Ovary (tissue), 9 donors: ENCODE data around the gene CRB1. TPM values are rescaled to one million over a fixed set of nuclear protein-coding genes. Genes with fewer than 3 reads are reported as not detected.

Experiments used
- DNase-seq, 5 donors: peaks; one replicate each; pipeline ENCODE4 v3.0.0-alpha.2; 2019 to 2020
- H3K27ac ChIP-seq, 2 donors: fragments of 200-600 bp; one replicate each; pipeline versions ENCODE4 v1.5.1 to v1.8.0; 2019 to 2022
- H3K27me3 ChIP-seq: fragments of 200-600 bp; one replicate; pipeline ENCODE4 v1.8.0; 2022
- H3K36me3 ChIP-seq: fragments of 200-600 bp; sonication (generic); one replicate; pipeline ENCODE4 v1.5.1; 2019
- H3K4me1 ChIP-seq: one replicate; pipeline ENCODE4 v1.8.1; 2013; ENCODE audit warnings: mild to moderate bottlenecking, moderate library complexity; ENCODE audit not compliant: insufficient read depth
- H3K4me3 ChIP-seq: fragments of 200-600 bp; sonication (generic); one replicate; pipeline ENCODE4 v1.5.1; 2017
- H3K9me3 ChIP-seq, 2 donors: fragments of 200-600 bp in 1 of 2; sonication (generic) in 1 of 2; one replicate each; pipeline versions ENCODE4 v1.5.1 to v1.8.1; 2013 to 2019; ENCODE audit warnings: mild to moderate bottlenecking in 1 of 2, moderate library complexity in 1 of 2
- EP300 ChIP-seq: sonication (generic); formaldehyde crosslinking; IDR thresholded peaks from one replicate; pipeline ENCODE4 v1.6.1; 2017; ENCODE audit warnings: antibody characterized with exemption
- POLR2A ChIP-seq: fragments of 450-650 bp; IDR thresholded peaks from one replicate; pipeline ENCODE4 v1.6.1; 2017; ENCODE audit warnings: antibody characterized with exemption, mild to moderate bottlenecking, moderate library complexity
- WGBS, 3 donors: extraction: QIAGEN DNeasy Blood & Tissue Kit in 1 of 3; methylation state at CpG; one replicate each; pipeline versions ENCODE4 v1.1.5 to v1.1.7; 2013 to 2017; 5-methylcytosine and 5-hydroxymethylcytosine counted together
- intact Hi-C, 4 donors: fragments of 100-400 bp; cut with DNase I; formaldehyde crosslinking; loops; one replicate each; pipeline versions ENCODE4 v1.11.0 to v1.15.1; 2022 to 2023
- polyA plus RNA-seq, 2 donors: library from polyadenylated mRNA; stranded (reverse); fragments of 200-250 nt in 1 of 2; fragments of 350-450 nt in 1 of 2; fragmentation: Illumina TruSeq in 1 of 2; extraction: RNeasy Lipid Tissue Mini Kit (QIAGEN cat#74804) in 1 of 2; gene quantifications; one replicate each; pipeline ENCODE4 v1.2.3, GENCODE V29; 2013 to 2014
- total RNA-seq, 7 donors: library from RNA; depleted of rRNA in 2 of 7; stranded (reverse); fragments of >200 nt in 2 of 7; fragmentation: NEBNext Ultra II Directional in 3 of 7; extraction: Animal tissue kit (Norgen Biotek cat#: 25700) in 3 of 7; gene quantifications; one replicate each; pipeline versions ENCODE4 v1.1.0 to v1.2.4, GENCODE V29; 2016 to 2023
- TF ChIP-seq, protein P1 (sequence below), 3 donors: fragments of 450-650 bp in 2 of 3; fragments of 200-600 bp in 1 of 3; IDR thresholded peaks; one replicate each; pipeline versions ENCODE4 v1.5.1 to v1.8.0; 2016 to 2022; ENCODE audit warnings: antibody characterized with exemption in 3 of 3, mild to moderate bottlenecking in 1 of 3
- donor health status: DM: no; HTN: no; CAD: no; lungs with moderate emphysema.
- donor health status: DM: no; HTN: no; CAD: no.
- donor health status: Bipolar disorder and iron deficiency.
- donor health status: DM: yes; HTN: yes; CAD: no.
- donor health status: DM: no; HTN: no; CAD: no.
- donor health status: DM: yes; HTN: yes; CAD: no.

The CRB1 gene
- total and polyA plus RNA-seq, 9 donors: 0.60 to 4.0 (median 1.1) TPM

DNA sequence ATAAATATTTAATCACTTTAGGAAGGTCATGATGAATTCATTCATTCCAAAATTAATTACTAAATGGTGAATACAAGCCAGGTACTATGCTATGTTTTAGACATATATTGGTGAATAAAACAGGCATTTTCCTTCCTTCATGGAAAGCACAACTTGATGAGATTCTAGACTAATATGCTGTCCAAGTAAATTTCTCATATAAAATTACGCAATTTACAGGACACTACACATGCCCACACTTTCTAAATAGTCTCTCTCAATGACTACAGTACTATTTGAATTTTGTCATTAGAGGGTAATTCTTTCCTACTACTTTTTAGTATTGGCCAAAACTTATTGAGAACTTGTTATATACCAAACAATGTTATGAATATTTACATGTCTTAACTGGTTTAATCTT is 150.6 kb downstream of the CRB1 start:
- H3K9me3 ChIP-seq: no peaks in the 10 kb centered on the region
- H3K36me3 ChIP-seq: no peaks in the 10 kb centered on the region
- no peak overlapping the region for H3K4me3 ChIP-seq
- no peak overlapping the region for H3K27ac ChIP-seq
- 93 to 96% (median 94%) methylated on average over 1 of the region's 1 CpG for WGBS, 3 donors
- H3K27me3 ChIP-seq: no peaks in the 10 kb centered on the region
- no peak for DNase-seq
- peaks cover 1% of the 10 kb centered on the region for H3K4me1 ChIP-seq
- TF ChIP-seq POLR2A: no peak
- intact Hi-C loops: no loop called here

DNA sequence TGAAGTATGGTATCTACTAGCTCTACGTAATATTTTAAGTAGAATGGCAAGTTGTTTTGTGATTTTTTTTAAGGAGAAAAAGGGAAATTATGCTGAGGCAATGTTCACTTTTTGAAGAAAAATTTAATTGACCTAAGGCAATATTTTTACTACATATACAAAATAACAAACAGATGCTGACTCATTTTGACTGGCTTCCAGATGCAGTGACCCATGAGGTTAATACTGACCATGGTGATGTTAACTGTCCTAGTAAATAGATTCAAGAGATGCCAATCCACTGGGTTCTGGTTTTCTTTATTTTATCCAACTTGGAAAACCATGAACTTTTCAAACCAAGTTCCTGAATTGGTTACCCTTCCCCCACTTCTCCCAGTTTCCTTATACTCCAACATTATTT is 154.9 kb downstream of the CRB1 start:
- H3K4me3 ChIP-seq: no peak overlapping the region
- H3K27me3 ChIP-seq: no peaks in the 10 kb centered on the region
- no peak overlapping the region for H3K27ac ChIP-seq
- no peaks in the 10 kb centered on the region for H3K36me3 ChIP-seq
- intact Hi-C loops: no loop called here
- H3K4me1 ChIP-seq: peaks cover 1% of the 10 kb centered on the region
- no peaks in the 10 kb centered on the region for H3K9me3 ChIP-seq
- 92 to 100% (median 92%) methylated on average over 1 of the region's 1 CpG for WGBS, 3 donors
- TF ChIP-seq, protein P1, sequence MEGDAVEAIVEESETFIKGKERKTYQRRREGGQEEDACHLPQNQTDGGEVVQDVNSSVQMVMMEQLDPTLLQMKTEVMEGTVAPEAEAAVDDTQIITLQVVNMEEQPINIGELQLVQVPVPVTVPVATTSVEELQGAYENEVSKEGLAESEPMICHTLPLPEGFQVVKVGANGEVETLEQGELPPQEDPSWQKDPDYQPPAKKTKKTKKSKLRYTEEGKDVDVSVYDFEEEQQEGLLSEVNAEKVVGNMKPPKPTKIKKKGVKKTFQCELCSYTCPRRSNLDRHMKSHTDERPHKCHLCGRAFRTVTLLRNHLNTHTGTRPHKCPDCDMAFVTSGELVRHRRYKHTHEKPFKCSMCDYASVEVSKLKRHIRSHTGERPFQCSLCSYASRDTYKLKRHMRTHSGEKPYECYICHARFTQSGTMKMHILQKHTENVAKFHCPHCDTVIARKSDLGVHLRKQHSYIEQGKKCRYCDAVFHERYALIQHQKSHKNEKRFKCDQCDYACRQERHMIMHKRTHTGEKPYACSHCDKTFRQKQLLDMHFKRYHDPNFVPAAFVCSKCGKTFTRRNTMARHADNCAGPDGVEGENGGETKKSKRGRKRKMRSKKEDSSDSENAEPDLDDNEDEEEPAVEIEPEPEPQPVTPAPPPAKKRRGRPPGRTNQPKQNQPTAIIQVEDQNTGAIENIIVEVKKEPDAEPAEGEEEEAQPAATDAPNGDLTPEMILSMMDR (IDR thresholded peaks at IDR 0.05): no peak
- TF ChIP-seq POLR2A (no peak), EP300 (no peak)
- no peak for DNase-seq

DNA sequence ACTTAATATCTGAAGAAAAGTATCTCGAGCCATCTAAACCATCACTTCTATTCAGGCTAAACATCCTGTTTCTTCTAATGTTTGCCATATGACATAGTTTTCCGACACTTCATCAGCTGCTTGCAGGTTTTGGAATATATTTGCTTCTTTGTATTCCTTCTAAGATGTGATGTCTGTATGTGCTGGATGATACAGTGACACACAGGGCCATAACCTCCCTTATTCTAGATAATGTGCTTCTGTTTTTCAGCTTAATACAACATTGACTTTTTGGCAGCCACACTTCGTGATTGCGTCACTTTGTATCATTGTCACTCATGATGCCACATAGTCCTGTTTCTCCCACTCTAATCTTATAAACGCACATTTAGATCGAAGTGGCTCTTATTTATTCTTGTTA is 156.3 kb downstream of the CRB1 start:
- 94 to 97% (median 95%) methylated on average over 6 of the region's 6 CpGs for WGBS, 3 donors
- Histone ChIP-seq H3K9me3 (no peaks in the 10 kb centered on the region), H3K4me3 (no peak overlapping the region), H3K27me3 (no peaks in the 10 kb centered on the region), H3K36me3 (no peaks in the 10 kb centered on the region), H3K27ac (no peak overlapping the region), H3K4me1 (peaks cover 1% of the 10 kb centered on the region)
- TF ChIP-seq, protein P1 (IDR thresholded peaks at IDR 0.05): no peak
- TF ChIP-seq POLR2A: no peak
- no peak for TF ChIP-seq EP300
- intact Hi-C loops: no loop called here
- no peak for DNase-seq

DNA sequence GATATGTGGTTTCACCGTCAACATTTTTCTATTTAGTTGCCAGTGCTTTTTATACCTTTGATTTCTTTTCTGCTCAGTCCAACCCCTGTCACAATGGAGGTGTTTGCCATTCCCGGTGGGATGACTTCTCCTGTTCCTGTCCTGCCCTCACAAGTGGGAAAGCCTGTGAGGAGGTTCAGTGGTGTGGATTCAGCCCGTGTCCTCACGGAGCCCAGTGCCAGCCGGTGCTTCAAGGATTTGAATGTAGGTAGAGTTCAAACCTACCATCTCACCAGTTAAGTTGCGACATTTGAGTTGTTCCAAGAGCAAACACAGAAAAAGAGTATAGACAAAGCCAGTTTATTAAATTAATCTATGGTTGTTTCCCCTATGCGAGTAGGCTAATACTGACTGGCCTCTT is 161.3 kb downstream of the CRB1 start:
- Histone ChIP-seq H3K27me3 (no peaks in the 10 kb centered on the region), H3K27ac (no peak overlapping the region), H3K4me3 (no peak overlapping the region), H3K9me3 (no peaks in the 10 kb centered on the region), H3K36me3 (no peaks in the 10 kb centered on the region), H3K4me1 (no peaks in the 10 kb centered on the region)
- WGBS, 3 donors: 96% methylated on average over 7 of the region's 7 CpGs
- DNase-seq: no peak
- intact Hi-C loops: no loop called here
- no peak for TF ChIP-seq EP300
- TF ChIP-seq, protein P1 (IDR thresholded peaks at IDR 0.05): no peak

DNA sequence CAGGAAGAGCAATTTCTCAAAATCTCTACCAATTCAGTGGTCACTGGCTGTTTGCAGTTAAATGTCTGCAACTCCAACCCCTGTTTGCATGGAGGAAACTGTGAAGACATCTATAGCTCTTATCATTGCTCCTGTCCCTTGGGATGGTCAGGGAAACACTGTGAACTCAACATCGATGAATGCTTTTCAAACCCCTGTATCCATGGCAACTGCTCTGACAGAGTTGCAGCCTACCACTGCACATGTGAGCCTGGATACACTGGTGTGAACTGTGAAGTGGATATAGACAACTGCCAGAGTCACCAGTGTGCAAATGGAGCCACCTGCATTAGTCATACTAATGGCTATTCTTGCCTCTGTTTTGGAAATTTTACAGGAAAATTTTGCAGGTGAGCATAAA is 167.2 kb downstream of the CRB1 start:
- no peak overlapping the region for H3K4me3 ChIP-seq
- intact Hi-C loops: no loop called here
- WGBS, 3 donors: 52 to 55% (median 52%) methylated on average over 1 of the region's 1 CpG
- no peak for DNase-seq
- H3K27me3 ChIP-seq: no peaks in the 10 kb centered on the region
- TF ChIP-seq, protein P1 (IDR thresholded peaks at IDR 0.05): no peak
- TF ChIP-seq POLR2A (no peak), EP300 (no peak)
- no peaks in the 10 kb centered on the region for H3K9me3 ChIP-seq
- no peaks in the 10 kb centered on the region for H3K4me1 ChIP-seq
- no peak overlapping the region for H3K27ac ChIP-seq
- H3K36me3 ChIP-seq: no peaks in the 10 kb centered on the region
